Measurements from ENCODE around the gene EFNA1. TPM values are rescaled to one million over a fixed set of nuclear protein-coding genes. Genes with fewer than 3 reads are reported as not detected.

EFNA1 gene
- total RNA-seq, 1 donor from 2014 or later, result 66.7 TPM

GRCh38 chr1:155106862-155107261 lies 20.8 kb upstream of the EFNA1 start:
- TF ChIP-seq CTCF (IDR thresholded peaks at IDR 0.05), result no peak
- Histone ChIP-seq H3K36me3 (no peaks in the 10 kb centered on the region), H3K27ac (no peak overlapping the region), H3K4me1 (no peaks in the 10 kb centered on the region), H3K27me3 (no peaks in the 10 kb centered on the region), H3K9me3 (no peaks in the 10 kb centered on the region), H3K4me3 (no peak overlapping the region)
- intact Hi-C loops (cut with DNase I), result no loop called here
- no peak for DNase-seq (ENCODE audit: low spot score in 2 of 2)

DNA sequence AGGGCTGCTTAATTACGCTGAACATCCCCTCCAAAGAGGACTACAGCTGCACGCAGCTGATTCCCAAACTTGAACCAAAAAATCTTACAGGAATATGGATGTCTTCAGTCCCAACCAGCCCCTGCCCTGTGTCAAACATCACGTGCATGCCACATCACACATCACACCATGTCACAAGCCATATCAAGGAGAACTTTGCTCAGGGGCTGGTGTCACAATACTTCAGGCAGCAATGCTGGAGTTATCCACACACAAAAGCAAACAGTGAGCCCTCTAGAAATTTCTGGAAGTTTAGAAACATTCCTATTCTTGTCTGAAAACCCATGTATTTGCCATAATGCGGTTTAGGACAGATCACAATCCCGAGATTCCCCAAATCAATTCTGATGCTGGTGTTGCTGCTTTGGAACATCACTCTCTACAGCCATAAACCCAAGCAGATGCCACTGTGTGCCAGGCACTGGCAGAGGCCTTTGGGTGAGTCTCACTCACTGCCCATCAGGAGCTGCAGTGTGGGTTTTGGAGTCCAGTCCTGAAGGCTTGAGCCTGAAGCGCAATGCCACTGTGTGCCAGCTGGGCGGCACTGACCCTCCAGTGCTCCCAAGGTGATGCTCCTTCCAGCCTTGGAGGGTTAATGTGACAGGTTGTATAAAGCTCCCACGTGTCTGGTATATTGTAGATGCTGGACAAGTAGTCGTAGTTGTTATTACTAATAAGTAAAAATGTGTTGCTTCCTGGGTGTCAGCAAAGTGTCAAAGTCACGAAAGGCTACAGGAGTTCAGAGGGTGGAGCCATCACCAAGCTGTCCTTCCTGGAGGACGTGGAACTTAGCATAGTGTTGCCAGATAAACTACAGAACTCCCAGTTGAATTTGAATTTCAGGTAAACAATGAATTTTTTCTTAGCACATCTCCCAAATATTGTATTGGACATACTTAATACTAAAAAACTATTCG lies 20.1 kb upstream of the EFNA1 start:
- H3K4me1 ChIP-seq, result no peaks in the 10 kb centered on the region
- intact Hi-C loops (cut with DNase I), result no loop called here
- no peak overlapping the region for H3K4me3 ChIP-seq
- no peaks in the 10 kb centered on the region for H3K9me3 ChIP-seq
- H3K27me3 ChIP-seq, result no peaks in the 10 kb centered on the region
- no peak for TF ChIP-seq CTCF (IDR thresholded peaks at IDR 0.05)
- no peaks in the 10 kb centered on the region for H3K36me3 ChIP-seq
- H3K27ac ChIP-seq, result no peak overlapping the region
- no peak for DNase-seq (ENCODE audit: low spot score in 2 of 2)

DNA sequence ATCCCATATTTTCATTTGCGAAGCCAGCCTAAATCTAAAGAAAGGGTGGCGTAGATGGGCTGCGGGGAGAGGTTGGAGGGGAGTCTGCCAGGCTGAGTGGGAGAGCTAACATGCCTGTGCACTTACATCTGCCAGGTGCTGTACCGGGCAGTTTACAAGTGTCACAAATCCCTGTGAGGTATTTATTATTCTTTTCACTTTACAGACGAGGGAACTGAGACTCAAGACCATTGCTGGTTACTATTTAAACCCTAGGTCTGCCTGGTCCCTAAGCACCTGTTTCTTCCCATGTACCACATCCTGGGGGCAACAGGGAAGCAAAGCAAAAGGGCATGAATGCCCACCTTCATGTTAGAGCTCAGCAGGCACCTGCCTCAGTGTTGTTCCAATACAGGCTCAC lies 19.4 kb upstream of the EFNA1 start:
- H3K4me1 ChIP-seq, result no peaks in the 10 kb centered on the region
- DNase-seq (ENCODE audit: low spot score in 2 of 2), result no peak
- intact Hi-C loops (cut with DNase I), result no loop called here
- H3K4me3 ChIP-seq, result no peak overlapping the region
- H3K27me3 ChIP-seq, result no peaks in the 10 kb centered on the region
- no peak overlapping the region for H3K27ac ChIP-seq
- H3K9me3 ChIP-seq, result no peaks in the 10 kb centered on the region
- no peaks in the 10 kb centered on the region for H3K36me3 ChIP-seq
- no peak for TF ChIP-seq CTCF (IDR thresholded peaks at IDR 0.05)

- no peaks in the 10 kb centered on the region for H3K4me1 ChIP-seq
- intact Hi-C loops (cut with DNase I), result no loop called here
- H3K9me3 ChIP-seq, result no peaks in the 10 kb centered on the region
- H3K27ac ChIP-seq, result no peak overlapping the region
- DNase-seq (ENCODE audit: low spot score in 2 of 2), result no peak
- TF ChIP-seq CTCF (IDR thresholded peaks at IDR 0.05), result no peak
- no peak overlapping the region for H3K4me3 ChIP-seq
- H3K36me3 ChIP-seq, result no peaks in the 10 kb centered on the region
- H3K27me3 ChIP-seq, result no peaks in the 10 kb centered on the region
Measured at GRCh38 chr1:155110381-155110780, 17.3 kb upstream of the EFNA1 start.

- Histone ChIP-seq H3K4me1 (no peaks in the 10 kb centered on the region), H3K27ac (no peak overlapping the region), H3K9me3 (no peaks in the 10 kb centered on the region), H3K4me3 (no peak overlapping the region), H3K36me3 (no peaks in the 10 kb centered on the region), H3K27me3 (no peaks in the 10 kb centered on the region)
- intact Hi-C loops (cut with DNase I), result no loop called here
- DNase-seq (ENCODE audit: low spot score in 2 of 2), result no peak
- no peak for TF ChIP-seq CTCF (IDR thresholded peaks at IDR 0.05)
Measured at GRCh38 chr1:155110826-155111225, 16.9 kb upstream of the EFNA1 start.
